Measurements from ENCODE around the gene STK32B. TPM values are rescaled to one million over a fixed set of nuclear protein-coding genes. Genes with fewer than 3 reads are reported as not detected.

The STK32B gene
- total and polyA plus RNA-seq, 9 of the 15 experiments (the other 6 are each of a cell fraction or from before 2014, with no cell fraction given), result 0.03 to 0.20 (median 0.07) TPM; not detected in 2

GRCh38 chr4:5307928-5308327, 256.6 kb downstream of the STK32B start:
- no peak overlapping the region for H2AFZ ChIP-seq (ENCODE audit: low read depth, low read length)
- no peaks in the 10 kb centered on the region for H4K20me1 ChIP-seq (replicated peaks; ENCODE audit: control insufficient read depth, insufficient read depth, low read length)
- WGBS (ENCODE audit: insufficient coverage, low coverage, missing lambda C conversion rate), result 0% methylated on average over 3 of the region's 3 CpGs
- BruUV-seq (replicated peaks), result no TSS peak
- intact Hi-C loops (cut with micrococcal nuclease), result no loop called here
- no peak overlapping the region for H3K27ac ChIP-seq (ENCODE audit: extremely low read depth, low read depth, low read length)
- H3K4me2 ChIP-seq (ENCODE audit: insufficient read depth, low read length), result no peak overlapping the region
- no peak overlapping the region for H3K9ac ChIP-seq (ENCODE audit: insufficient read depth in 1 of 2, low read depth in 2 of 2, low read length in 2 of 2)
- TF ChIP-seq PBX2 (CRISPR knock-in tag; IDR thresholded peaks at IDR 0.05; ENCODE audit: low read depth), result no peak
- no peak for TF ChIP-seq PBX2 (tag; conservative IDR thresholded peaks at IDR 0.05; ENCODE audit: low read depth)
- TF ChIP-seq PHF20 (IDR thresholded peaks at IDR 0.05; ENCODE audit: partially characterized antibody), result no peak
- no peak for TF ChIP-seq ZNF445 (CRISPR knock-in tag; IDR thresholded peaks at IDR 0.05; ENCODE audit: low read depth)
- no peak for TF ChIP-seq ZNF124 (CRISPR knock-in tag; IDR thresholded peaks at IDR 0.05)
- no peak for TF ChIP-seq ARID3A (IDR thresholded peaks at IDR 0.05; ENCODE audit: borderline replicate concordance, low read depth, low read length)
- TF ChIP-seq AFF4 (CRISPR knock-in tag; IDR thresholded peaks at IDR 0.05), result no peak
- no peak for TF ChIP-seq ZNF398 (CRISPR knock-in tag; IDR thresholded peaks at IDR 0.05)
- no peak for TF ChIP-seq PHB2 (IDR thresholded peaks at IDR 0.05; ENCODE audit: low read depth)
- no peak for TF ChIP-seq ZNF24 (IDR thresholded peaks at IDR 0.05)
- TF ChIP-seq HDAC2 (IDR thresholded peaks at IDR 0.05), result no peak
- TF ChIP-seq SETDB1 (IDR thresholded peaks at IDR 0.05; ENCODE audit: low read length), result no peak
- ATAC-seq (no peak), FAIRE-seq (no peak), DNase-seq (ENCODE audit: extremely low read depth in 1 of 4, low spot score in 3 of 4) (no peak)
- no peaks in the 10 kb centered on the region for H3K4me1 ChIP-seq (replicated peaks in 1 of 2; ENCODE audit: control insufficient read depth in 2 of 2, insufficient read depth in 2 of 2, low read length in 2 of 2)
- CTCF ChIA-PET (ENCODE audit: low intra/inter-chr PET ratio), result no interaction called here
- no peaks in the 10 kb centered on the region for H3K79me2 ChIP-seq (ENCODE audit: control insufficient read depth, insufficient read depth, low read length)
- POLR2A ChIA-PET, result no interaction called here
- H3K9me3 ChIP-seq (replicated peaks; ENCODE audit: control insufficient read depth, insufficient read depth, low read depth, low read length), result no peaks in the 10 kb centered on the region; the same call in 1 of the 2 replicates
- no peaks in the 10 kb centered on the region for H3K27me3 ChIP-seq (ENCODE audit: control insufficient read depth in 2 of 2, insufficient read depth in 2 of 2, low read length in 2 of 2)
- in situ Hi-C loops (cut with MboI), result no loop called here
- no peaks in the 10 kb centered on the region for H3K36me3 ChIP-seq (ENCODE audit: control insufficient read depth, insufficient read depth, low read length)
- no peak overlapping the region for H3K4me3 ChIP-seq
- H3K9me1 ChIP-seq (ENCODE audit: control insufficient read depth, insufficient read depth, low read length), result no peaks in the 10 kb centered on the region
